Measurements from ENCODE around the gene CUX1. TPM values are rescaled to one million over a fixed set of nuclear protein-coding genes. Genes with fewer than 3 reads are reported as not detected.

CUX1 gene
- total and polyA plus RNA-seq, 2 donors (not counting 1 experiment from before 2014, with no cell fraction given), result 10.8 to 86.5 TPM

- Histone ChIP-seq H3K4me1 (ENCODE audit: control insufficient read depth in 2 of 2, insufficient read depth in 2 of 2, low read length in 2 of 2) (no peaks in the 10 kb centered on the region), H4K20me1 (ENCODE audit: control insufficient read depth, insufficient read depth, low read length, poor library complexity, severe bottlenecking) (no peaks in the 10 kb centered on the region), H2AFZ (ENCODE audit: insufficient read depth, low read depth, low read length, poor library complexity, severe bottlenecking) (no peak overlapping the region), H3K36me3 (replicated peaks in 1 of 2; ENCODE audit: control extremely low read depth in 1 of 2, control insufficient read depth in 1 of 2, extremely low read depth in 1 of 2, insufficient read depth in 2 of 2, low read length in 1 of 2) (no peaks in the 10 kb centered on the region), H3K79me2 (ENCODE audit: control insufficient read depth, insufficient read depth, low read length) (no peaks in the 10 kb centered on the region), H3K4me3 (ENCODE audit: control extremely low read depth in 1 of 5, extremely low read depth in 1 of 5, insufficient read depth in 1 of 5, low read depth in 2 of 5, low read length in 4 of 5) (no peak overlapping the region), H3K27me3 (replicated peaks in 1 of 4; ENCODE audit: control extremely low read depth in 1 of 4, control insufficient read depth in 3 of 4, insufficient read depth in 4 of 4, low read length in 3 of 4) (no peaks in the 10 kb centered on the region), H3K4me2 (replicated peaks; ENCODE audit: low read depth, low read length, poor library complexity, severe bottlenecking) (no peak overlapping the region), H3K27ac (ENCODE audit: low read length in 2 of 2) (no peak overlapping the region), H3K9me3 (ENCODE audit: control extremely low read depth in 1 of 3, control insufficient read depth in 2 of 3, insufficient read depth in 1 of 3, low read length in 2 of 3) (no peaks in the 10 kb centered on the region), H3K9ac (ENCODE audit: low read length) (no peak overlapping the region)
- no peaks in the 10 kb centered on the region for H3K9me3 Mint-ChIP-seq (ENCODE audit: insufficient read depth)
- H3K4me3 Mint-ChIP-seq, result no peak overlapping the region
- H3K27ac Mint-ChIP-seq, result no peak overlapping the region
- DNase-seq (no peak), ATAC-seq (ENCODE audit: low read depth) (no peak)
- TF ChIP-seq CTCF (IDR thresholded peaks at IDR 0.05) (no peak), EZH2 (IDR thresholded peaks at IDR 0.05; ENCODE audit: borderline replicate concordance, insufficient read depth, low read depth, low read length, poor library complexity, severe bottlenecking) (no peak)
- intact Hi-C loops (cut with micrococcal nuclease), result no loop called here
- WGBS (ENCODE audit: insufficient coverage), result 86% methylated on average over 4 of the region's 4 CpGs
- POLR2A ChIA-PET, result no interaction called here
- no peaks in the 10 kb centered on the region for H3K4me1 Mint-ChIP-seq
- CTCF ChIA-PET, result no interaction called here
- peaks cover 14% of the 10 kb centered on the region for H3K27me3 Mint-ChIP-seq
These were observed 44.8 kb upstream of the CUX1 start for GRCh38 chr7:101772508-101773211.

- Mint-ChIP-seq H3K4me1 (no peaks in the 10 kb centered on the region), H3K27ac (no peak overlapping the region), H3K27me3 (peaks cover 15% of the 10 kb centered on the region), H3K4me3 (no peak overlapping the region), H3K9me3 (ENCODE audit: insufficient read depth) (no peaks in the 10 kb centered on the region)
- POLR2A ChIA-PET, result no interaction called here
- no peaks in the 10 kb centered on the region for H3K79me2 ChIP-seq (ENCODE audit: control insufficient read depth, insufficient read depth, low read length)
- no peak for TF ChIP-seq EZH2 (IDR thresholded peaks at IDR 0.05; ENCODE audit: borderline replicate concordance, insufficient read depth, low read depth, low read length, poor library complexity, severe bottlenecking)
- no peak for TF ChIP-seq CTCF (IDR thresholded peaks at IDR 0.05)
- H3K36me3 ChIP-seq (replicated peaks in 1 of 2; ENCODE audit: control extremely low read depth in 1 of 2, control insufficient read depth in 1 of 2, extremely low read depth in 1 of 2, insufficient read depth in 2 of 2, low read length in 1 of 2), result no peaks in the 10 kb centered on the region
- H3K4me2 ChIP-seq (replicated peaks; ENCODE audit: low read depth, low read length, poor library complexity, severe bottlenecking), result no peak overlapping the region
- no peaks in the 10 kb centered on the region for H3K4me1 ChIP-seq (ENCODE audit: control insufficient read depth in 2 of 2, insufficient read depth in 2 of 2, low read length in 2 of 2)
- no peak overlapping the region for H3K4me3 ChIP-seq (ENCODE audit: control extremely low read depth in 1 of 5, extremely low read depth in 1 of 5, insufficient read depth in 1 of 5, low read depth in 2 of 5, low read length in 4 of 5)
- ATAC-seq (ENCODE audit: low read depth), result no peak
- H3K27ac ChIP-seq (ENCODE audit: low read length in 2 of 2), result no peak overlapping the region
- H3K9me3 ChIP-seq (ENCODE audit: control extremely low read depth in 1 of 3, control insufficient read depth in 2 of 3, insufficient read depth in 1 of 3, low read length in 2 of 3), result no peaks in the 10 kb centered on the region
- intact Hi-C loops (cut with micrococcal nuclease), result no loop called here
- no peak overlapping the region for H3K9ac ChIP-seq (ENCODE audit: low read length)
- no peaks in the 10 kb centered on the region for H3K27me3 ChIP-seq (replicated peaks in 1 of 4; ENCODE audit: control extremely low read depth in 1 of 4, control insufficient read depth in 3 of 4, insufficient read depth in 4 of 4, low read length in 3 of 4)
- no peaks in the 10 kb centered on the region for H4K20me1 ChIP-seq (ENCODE audit: control insufficient read depth, insufficient read depth, low read length, poor library complexity, severe bottlenecking)
- no peak for DNase-seq
- H2AFZ ChIP-seq (ENCODE audit: insufficient read depth, low read depth, low read length, poor library complexity, severe bottlenecking), result no peak overlapping the region
- CTCF ChIA-PET, result no interaction called here
- WGBS (ENCODE audit: insufficient coverage), result 93% methylated on average over 5 of the region's 9 CpGs
These were observed 42.2 kb upstream of the CUX1 start for GRCh38 chr7:101775181-101775580.
